Smooth muscle cell of trachea (primary cell): Measurements from ENCODE around the gene NPB. TPM values are rescaled to one million over a fixed set of nuclear protein-coding genes. Genes with fewer than 3 reads are reported as not detected.

Experiments used
- total RNA-seq: library from RNA; depleted of rRNA; stranded (reverse); fragments of >200 nt; gene quantifications from 2 replicates; pipeline ENCODE4 v1.2.1, GENCODE V29; 2014

The NPB gene
- 0.87 and 2.5 TPM in 2 replicates for total RNA-seq

GRCh38 chr17:81902023-81902652 is at the start of gene NPB:
NPB (plus strand) TSS chr17:81902238; CDS start chr17:81902278, 40 bp downstream.

DNA sequence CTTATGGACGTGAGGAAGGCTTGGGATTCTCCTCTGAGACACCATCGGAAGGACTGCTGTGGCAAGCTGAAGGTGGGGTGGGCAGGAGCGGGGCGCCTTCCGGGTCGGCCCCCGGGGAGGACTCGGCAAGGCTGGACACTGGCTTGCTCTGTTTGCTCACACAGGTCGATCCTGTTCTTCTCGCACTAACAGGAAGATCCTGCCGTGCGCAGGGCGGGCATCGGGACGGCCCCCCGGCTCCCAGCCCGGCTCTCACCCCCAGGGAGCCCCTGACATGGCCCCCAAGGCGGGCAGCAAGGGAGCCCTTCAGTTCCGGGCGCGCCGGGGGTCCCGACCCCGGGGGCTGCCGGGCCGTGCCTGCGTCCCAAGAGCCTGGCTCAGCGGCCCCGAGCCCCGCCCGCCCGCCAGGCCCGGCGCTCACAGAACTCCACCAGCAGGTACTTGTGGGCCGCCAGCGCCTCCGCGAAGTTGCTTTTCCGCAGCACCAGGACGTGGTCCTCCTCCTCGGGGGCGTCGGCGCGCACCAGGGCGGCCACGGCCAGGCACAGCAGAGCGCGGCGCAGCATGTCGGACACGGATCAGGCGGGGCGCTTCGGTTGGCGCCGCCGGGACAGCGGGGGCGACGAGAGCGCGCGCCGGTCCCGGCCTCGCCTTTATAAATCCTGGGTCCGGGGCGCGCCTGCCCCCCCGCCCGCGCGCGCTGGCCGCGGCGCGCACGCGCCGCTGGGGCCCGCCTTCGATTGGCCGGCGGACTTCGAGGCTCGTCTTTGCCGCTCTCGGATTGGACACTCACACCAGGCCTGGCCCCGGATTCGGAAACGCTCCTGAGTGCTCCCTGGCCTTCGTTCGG is 41.9 kb upstream of the NPB start, which contains the start of gene P4HB:
Gene P4HB, minus strand, starts transcription at position 630 of the 850 bp plus-strand sequence. Its CDS starts 64 bp downstream, at position 566.

DNA sequence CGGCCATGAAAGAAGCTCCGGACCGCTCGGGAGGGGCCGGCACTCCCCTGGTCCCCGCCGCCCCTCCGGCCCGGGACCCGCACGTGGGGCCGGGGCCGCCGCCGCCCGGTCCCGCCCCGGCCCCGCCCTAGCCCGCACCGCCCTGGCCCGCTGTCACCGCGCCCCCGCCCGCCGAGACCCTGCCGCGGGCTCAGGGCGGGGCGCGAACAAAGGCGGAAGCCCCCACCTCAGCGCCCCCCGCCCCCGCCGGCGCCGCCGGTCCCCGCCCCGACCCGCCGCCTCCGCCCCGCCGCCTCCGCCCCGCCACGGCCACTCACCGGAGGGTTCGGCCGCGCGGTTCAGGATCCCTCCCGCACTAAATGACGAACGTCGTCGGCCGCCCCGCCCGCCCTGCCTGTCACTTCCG is 31.1 kb upstream of the NPB start, which contains the start of gene ARHGDIA:
Gene ARHGDIA, minus strand, starts transcription at position 357 of the 406 bp plus-strand sequence. CDS start 1,407 bp downstream, outside the sequence.

GRCh38 chr17:81911277-81911961 is 9.4 kb downstream of the NPB start, which contains the start of gene PCYT2:
PCYT2 (minus strand) TSS chr17:81911399; CDS start chr17:81911355, 44 bp downstream.

GRCh38 chr17:81917565-81918332 is 15.7 kb downstream of the NPB start, which contains the start of gene SIRT7:
SIRT7 (minus strand) TSS chr17:81918176; CDS start chr17:81918131, 45 bp downstream.

DNA sequence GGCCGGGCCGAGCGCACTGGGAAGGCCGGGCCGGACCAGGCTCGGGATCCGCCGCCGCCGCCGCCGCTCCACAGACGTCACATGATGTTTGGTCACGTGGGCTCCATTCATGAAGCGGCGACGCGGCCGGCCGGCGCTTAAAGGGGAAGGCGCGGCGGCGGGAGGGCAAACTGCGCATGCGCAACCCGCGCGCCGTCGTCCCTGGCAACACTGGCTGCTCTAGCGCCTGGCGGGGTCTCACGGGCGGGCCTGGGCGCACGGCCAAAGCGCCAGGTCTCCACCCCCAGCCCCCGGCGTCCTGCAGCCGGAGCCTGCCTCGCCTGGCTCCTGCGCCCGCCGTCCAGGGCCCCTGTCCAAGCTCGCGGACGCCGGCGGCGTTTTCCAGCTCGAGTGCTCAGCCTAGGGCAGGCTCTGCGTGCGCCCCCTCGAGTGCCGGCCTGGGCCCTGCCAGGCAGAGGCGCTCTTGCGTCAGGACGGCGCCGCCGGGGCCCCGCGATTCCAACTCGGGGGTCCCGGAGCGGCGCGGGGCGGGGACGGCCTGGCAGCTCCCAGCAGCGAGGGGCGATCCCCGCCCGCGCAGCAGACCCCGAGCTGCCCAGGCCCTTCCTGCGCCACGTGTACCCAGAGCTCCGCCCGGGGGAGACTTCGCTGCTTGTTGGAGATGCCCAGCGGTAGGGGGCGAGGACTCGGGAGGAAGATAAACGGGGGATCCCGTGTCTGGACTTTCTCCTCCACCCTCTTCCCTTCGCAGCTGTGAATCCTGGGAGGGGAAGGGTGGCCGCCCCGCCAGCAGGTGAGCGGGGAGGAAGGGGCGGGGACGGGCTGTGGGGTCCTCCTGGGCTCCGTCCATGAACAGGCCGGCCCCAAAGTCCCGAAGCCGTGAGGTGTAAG is 25.9 kb downstream of the NPB start, which contains the start of gene MAFG:
Gene MAFG, minus strand, starts transcription at position 83 of the 891 bp plus-strand sequence. CDS start 4,550 bp downstream, outside the sequence.

DNA sequence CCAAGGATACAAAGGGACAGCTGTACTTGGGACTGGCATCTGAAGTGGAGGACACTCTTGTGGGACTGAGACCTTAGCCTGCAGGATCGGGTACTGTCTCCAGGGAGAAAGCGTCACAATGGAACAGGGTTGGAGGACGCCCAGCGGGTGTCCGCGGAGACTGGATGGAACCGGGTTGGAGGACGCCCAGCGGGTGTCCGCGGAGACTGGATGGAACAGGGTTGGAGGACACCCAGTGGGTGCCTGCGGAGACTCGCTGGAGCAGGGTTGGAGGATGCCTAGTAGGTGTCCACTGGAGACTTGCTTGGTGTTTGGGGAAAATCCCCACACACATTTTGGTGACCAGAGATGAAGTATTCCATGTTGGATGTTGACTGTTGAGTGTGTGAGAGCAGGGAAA is 45.2 kb downstream of the NPB start, which contains the start of gene MYADML2:
Gene MYADML2, minus strand, starts transcription at position 45 of the 400 bp plus-strand sequence. CDS start 5,492 bp downstream, outside the sequence.

Other genes starting within 250 kb of the NPB start
- gene PDE6G, start 245.7 kb upstream of the NPB start, total RNA-seq: 0.17 TPM in 1 of 2 replicates, not detected in the other
- 35.5 and 37.7 TPM in 2 replicates for gene OXLD1, start 235.6 kb upstream of the NPB start, total RNA-seq
- gene CCDC137, start 235.5 kb upstream of the NPB start, total RNA-seq: 8.3 and 9.5 TPM in 2 replicates
- 21.0 and 33.6 TPM in 2 replicates for gene ARL16, start 218.4 kb upstream of the NPB start, total RNA-seq
- 94.4 and 131 TPM in 2 replicates for gene HGS, start 218.2 kb upstream of the NPB start, total RNA-seq
- 6.8 and 12.4 TPM in 2 replicates for gene MRPL12, start 198.9 kb upstream of the NPB start, total RNA-seq
- gene SLC25A10, start 190.0 kb upstream of the NPB start, total RNA-seq: 6.6 and 19.3 TPM in 2 replicates
- gene GCGR, start 98.1 kb upstream of the NPB start, total RNA-seq: not detected in 2 replicates
- gene MCRIP1, start 68.9 kb upstream of the NPB start, total RNA-seq: 80.3 and 126 TPM in 2 replicates
- gene PPP1R27, start 67.2 kb upstream of the NPB start, total RNA-seq: 0.17 TPM in 1 of 2 replicates, not detected in the other
- gene P4HB, start 41.7 kb upstream of the NPB start, total RNA-seq: 1,342 and 1,881 TPM in 2 replicates
- 187 and 318 TPM in 2 replicates for gene ARHGDIA, start 30.9 kb upstream of the NPB start, total RNA-seq
- gene ALYREF, start 10.7 kb upstream of the NPB start, total RNA-seq: 102 and 168 TPM in 2 replicates
- 138 and 243 TPM in 2 replicates for gene ANAPC11, start 10.5 kb upstream of the NPB start, total RNA-seq
- gene PCYT2, start 9.2 kb downstream of the NPB start, total RNA-seq: 63.5 and 63.7 TPM in 2 replicates
- 26.8 and 27.1 TPM in 2 replicates for gene SIRT7, start 15.9 kb downstream of the NPB start, total RNA-seq
- 16.1 and 25.3 TPM in 2 replicates for gene MAFG, start 25.5 kb downstream of the NPB start, total RNA-seq
- 65.9 and 124 TPM in 2 replicates for gene PYCR1, start 35.1 kb downstream of the NPB start, total RNA-seq
- gene MYADML2, start 45.0 kb downstream of the NPB start, total RNA-seq: not detected in 2 replicates
- 0.99 TPM in 1 of 2 replicates, not detected in the other for gene NOTUM, start 58.9 kb downstream of the NPB start, total RNA-seq
- gene ASPSCR1, start 75.4 kb downstream of the NPB start, total RNA-seq: 29.4 and 30.8 TPM in 2 replicates
- gene CENPX, start 120.6 kb downstream of the NPB start, total RNA-seq: 13.4 and 47.6 TPM in 2 replicates
- gene LRRC45, start 121.1 kb downstream of the NPB start, total RNA-seq: 16.2 and 17.0 TPM in 2 replicates
- gene RAC3, start 129.4 kb downstream of the NPB start, total RNA-seq: 7.6 and 12.6 TPM in 2 replicates
- gene DCXR, start 135.5 kb downstream of the NPB start, total RNA-seq: 52.3 and 70.0 TPM in 2 replicates
- gene RFNG, start 149.6 kb downstream of the NPB start, total RNA-seq: 36.8 and 69.6 TPM in 2 replicates
- gene GPS1, start 149.7 kb downstream of the NPB start, total RNA-seq: 101 and 117 TPM in 2 replicates
- 46.8 and 52.1 TPM in 2 replicates for gene DUS1L, start 163.6 kb downstream of the NPB start, total RNA-seq
- gene FASN, start 196.0 kb downstream of the NPB start, total RNA-seq: 153 and 279 TPM in 2 replicates